BLaER1 treated with 17β-estradiol and CSF1 and Interleukin-3, amounts not matched to agents 10 nM and 100 nM (cell line): ENCODE data around the gene SIL1.

Experiments
- H3K27ac ChIP-seq, 11 experiments: shearing (Covaris generic); formaldehyde crosslinking; 2 replicates each; pipeline ENCODE4 v1.8.1; 2022
- H3K27me3 ChIP-seq, 11 experiments: shearing (Covaris generic); formaldehyde crosslinking; 2 replicates each; pipeline ENCODE4 v1.8.1; 2022
- H3K36me3 ChIP-seq, 11 experiments: shearing (Covaris generic); formaldehyde crosslinking; 2 replicates each; pipeline ENCODE4 v1.8.1; 2022
- H3K4me1 ChIP-seq, 10 experiments: shearing (Covaris generic); formaldehyde crosslinking; 2 replicates each; pipeline ENCODE4 v1.8.1; 2022
- H3K4me2 ChIP-seq, 11 experiments: shearing (Covaris generic); formaldehyde crosslinking; 2 replicates each; pipeline ENCODE4 v1.8.1; 2022
- H3K4me3 ChIP-seq, 10 experiments: shearing (Covaris generic); formaldehyde crosslinking; 2 replicates each; pipeline ENCODE4 v1.8.1; 2022
- H3K9ac ChIP-seq, 11 experiments: shearing (Covaris generic); formaldehyde crosslinking; 2 replicates each; pipeline ENCODE4 v1.8.1; 2022
- H3K9me3 ChIP-seq, 11 experiments: shearing (Covaris generic); formaldehyde crosslinking; replicated peaks in 1 of 11; 2 replicates each; pipeline ENCODE4 v1.8.1; 2022
- H4K20me1 ChIP-seq, 11 experiments: shearing (Covaris generic); formaldehyde crosslinking; 2 replicates each; pipeline ENCODE4 v1.8.1; 2022
- Cebpa-rat ChIP-seq, 11 experiments: shearing (Covaris generic); IDR thresholded peaks; 2 replicates each; pipeline ENCODE4 v1.8.1; 2022

The SIL1 gene

GRCh38 chr5:138951091-138951985 is 246.8 kb downstream of the SIL1 start:
- Histone ChIP-seq H3K9me3 (no peaks in the 10 kb centered on the region), H3K27me3 (no peaks in the 10 kb centered on the region), H4K20me1 (peaks cover 0 to 13% (median 0%) of the 10 kb centered on the region in 11 experiments; a peak in 4 of 22 replicates), H3K4me2 (peak overlapping the region; percentile 71 to 93 (median 80); a peak in 20 of 22 replicates), H3K4me3 (no peak overlapping the region), H3K9ac (peak overlapping the region in 4 of 11 experiments; percentile 21 to 68 (median 35); a peak in 4 of 22 replicates), H3K4me1 (peaks cover 46 to 94% (median 84%) of the 10 kb centered on the region in 10 experiments), H3K36me3 (peaks cover 0 to 51% (median 13%) of the 10 kb centered on the region in 11 experiments; a peak in 13 of 22 replicates), H3K27ac (peak overlapping the region in 7 of 11 experiments; percentile 3 to 79 (median 73); a peak in 7 of 22 replicates)
- no peak for TF ChIP-seq Cebpa-rat (IDR thresholded peaks at IDR 0.05)

- Histone ChIP-seq H4K20me1 (peaks cover 0 to 13% (median 0%) of the 10 kb centered on the region in 11 experiments; a peak in 4 of 22 replicates), H3K9ac (peak overlapping the region in 4 of 11 experiments; percentile 18 to 41 (median 24); a peak in 4 of 22 replicates), H3K9me3 (no peaks in the 10 kb centered on the region), H3K4me2 (peak overlapping the region in 9 of 11 experiments; percentile 18 to 86 (median 79); a peak in 17 of 22 replicates), H3K4me1 (peaks cover 42 to 99% (median 85%) of the 10 kb centered on the region in 10 experiments), H3K36me3 (peaks cover 0 to 50% (median 14%) of the 10 kb centered on the region in 11 experiments; a peak in 13 of 22 replicates), H3K27ac (0 out of 22 replicates have a peak overlapping the region, but pooled peaks of 2 of the 11 experiments have one; percentile 4 to 73), H3K27me3 (no peaks in the 10 kb centered on the region), H3K4me3 (no peak overlapping the region)
- TF ChIP-seq Cebpa-rat (IDR thresholded peaks at IDR 0.05): no peak
Measured at GRCh38 chr5:138950421-138951031, 247.6 kb downstream of the SIL1 start.

- Histone ChIP-seq H3K4me2 (peak overlapping the region in 8 of 11 experiments; percentile 77 to 86 (median 80); a peak in 13 of 22 replicates), H3K9me3 (no peaks in the 10 kb centered on the region), H3K36me3 (peaks cover 0 to 49% (median 14%) of the 10 kb centered on the region in 11 experiments; a peak in 13 of 22 replicates), H3K27ac (0 out of 22 replicates have a peak overlapping the region, but pooled peaks of 1 of the 11 experiments have one; percentile 4), H3K27me3 (no peaks in the 10 kb centered on the region), H3K4me1 (peaks cover 40 to 99% (median 85%) of the 10 kb centered on the region in 10 experiments), H4K20me1 (peaks cover 0 to 17% (median 4%) of the 10 kb centered on the region in 11 experiments; a peak in 5 of 22 replicates), H3K4me3 (no peak overlapping the region), H3K9ac (peak overlapping the region in 2 of 11 experiments; percentile 18 to 41; a peak in 3 of 22 replicates)
- TF ChIP-seq Cebpa-rat (IDR thresholded peaks at IDR 0.05): no peak
Measured at GRCh38 chr5:138949988-138950387, 248.2 kb downstream of the SIL1 start.

GRCh38 chr5:138949223-138949574 is 249.0 kb downstream of the SIL1 start:
- H3K36me3 ChIP-seq: peaks cover 0 to 49% (median 14%) of the 10 kb centered on the region in 11 experiments; a peak in 13 of 22 replicates
- no peaks in the 10 kb centered on the region for H3K9me3 ChIP-seq
- H3K27ac ChIP-seq: no peak overlapping the region
- no peaks in the 10 kb centered on the region for H3K27me3 ChIP-seq
- no peak overlapping the region for H3K9ac ChIP-seq
- no peak overlapping the region for H3K4me3 ChIP-seq
- TF ChIP-seq Cebpa-rat (IDR thresholded peaks at IDR 0.05): no peak
- H3K4me1 ChIP-seq: peaks cover 40 to 99% (median 85%) of the 10 kb centered on the region in 10 experiments
- H3K4me2 ChIP-seq: peak overlapping the region in 3 of 11 experiments; percentile 59 to 68 (median 59); a peak in 3 of 22 replicates
- H4K20me1 ChIP-seq: peaks cover 0 to 24% (median 12%) of the 10 kb centered on the region in 11 experiments; a peak in 8 of 22 replicates

- no peak for TF ChIP-seq Cebpa-rat (IDR thresholded peaks at IDR 0.05)
- Histone ChIP-seq H3K4me3 (no peak overlapping the region), H3K36me3 (peaks cover 0 to 49% (median 14%) of the 10 kb centered on the region in 11 experiments; a peak in 13 of 22 replicates), H3K4me1 (peaks cover 40 to 99% (median 85%) of the 10 kb centered on the region in 10 experiments), H3K9ac (0 out of 22 replicates have a peak overlapping the region, but pooled peaks of 1 of the 11 experiments have one; percentile 27), H4K20me1 (peaks cover 0 to 30% (median 18%) of the 10 kb centered on the region in 11 experiments; a peak in 12 of 22 replicates), H3K27me3 (no peaks in the 10 kb centered on the region), H3K9me3 (no peaks in the 10 kb centered on the region), H3K27ac (no peak overlapping the region), H3K4me2 (peak overlapping the region in 8 of 11 experiments; percentile 23 to 68 (median 57); a peak in 15 of 22 replicates)
Measured at GRCh38 chr5:138948471-138949222, 249.5 kb downstream of the SIL1 start.

- H3K4me3 ChIP-seq: no peak overlapping the region
Measured at GRCh38 chr5:138947780-138948179, 250.4 kb downstream of the SIL1 start.

GRCh38 chr5:138946831-138947560 is 251.2 kb downstream of the SIL1 start:
- Histone ChIP-seq H3K36me3 (peaks cover 0 to 49% (median 14%) of the 10 kb centered on the region in 11 experiments; a peak in 13 of 22 replicates), H3K27me3 (no peaks in the 10 kb centered on the region), H3K4me2 (peak overlapping the region in 5 of 11 experiments; percentile 28 to 68 (median 59); a peak in 4 of 22 replicates), H3K4me3 (no peak overlapping the region), H3K9me3 (no peaks in the 10 kb centered on the region), H4K20me1 (peaks cover 0 to 30% (median 18%) of the 10 kb centered on the region in 11 experiments; a peak in 12 of 22 replicates), H3K27ac (no peak overlapping the region), H3K4me1 (peaks cover 25 to 99% (median 84%) of the 10 kb centered on the region in 10 experiments), H3K9ac (no peak overlapping the region)
- TF ChIP-seq Cebpa-rat (IDR thresholded peaks at IDR 0.05): no peak

More at GRCh38 chr5:138947780-138948179, 250.4 kb downstream of the SIL1 start:
- TF ChIP-seq Cebpa-rat (IDR thresholded peaks at IDR 0.05): no peak
- Histone ChIP-seq H3K27me3 (no peaks in the 10 kb centered on the region), H4K20me1 (peaks cover 0 to 30% (median 21%) of the 10 kb centered on the region in 11 experiments; a peak in 12 of 22 replicates), H3K36me3 (peaks cover 0 to 49% (median 14%) of the 10 kb centered on the region in 11 experiments; a peak in 13 of 22 replicates), H3K4me2 (peak overlapping the region in 8 of 11 experiments; percentile 23 to 68 (median 57); a peak in 16 of 22 replicates), H3K4me1 (peaks cover 33 to 99% (median 85%) of the 10 kb centered on the region in 10 experiments), H3K9ac (0 out of 22 replicates have a peak overlapping the region, but pooled peaks of 1 of the 11 experiments have one; percentile 27), H3K9me3 (no peaks in the 10 kb centered on the region), H3K27ac (no peak overlapping the region)
